Naive B cell (primary cell): ENCODE measurements around the gene TMC1. TPM values are rescaled to one million over a fixed set of nuclear protein-coding genes. Genes with fewer than 3 reads are reported as not detected.
A peak's percentile ranks its signal among the peaks of the same experiment; 100 is the strongest.
"Not testable (repeated sequence)": the region's sequence is repeated elsewhere in the genome, so short reads cannot be mapped to it uniquely, and the experiment has no call there.

Experiments used
- ATAC-seq, 2 donors: fragments of 150-1000 bp; cut with Tn5 transposase; 2 replicates each; pipeline ENCODE4 v1.10.0; 2021; ENCODE audit warnings: low read depth in 2 of 2, mild to moderate bottlenecking in 2 of 2, moderate library complexity in 2 of 2
- DNase-seq: peaks from one replicate; pipeline ENCODE4 v3.0.0; 2022
- H3K27ac Mint-ChIP-seq, 6 donors: one replicate each; pipeline ENCODE4 v1.8.0; 2020 to 2022; ENCODE audit warnings: mild to moderate bottlenecking in 6 of 6, mixed read lengths in 6 of 6, moderate library complexity in 5 of 6, inconsistent platforms in 2 of 6
- H3K27me3 Mint-ChIP-seq, 3 donors: one replicate each; pipeline ENCODE4 v1.8.0; 2021 to 2022; ENCODE audit warnings: mixed read lengths in 3 of 3, mild to moderate bottlenecking in 1 of 3
- H3K36me3 Mint-ChIP-seq, 2 donors: one replicate each; pipeline ENCODE4 v1.8.0; 2020 to 2022; ENCODE audit warnings: mixed read lengths in 2 of 2, inconsistent platforms in 1 of 2, mild to moderate bottlenecking in 1 of 2
- H3K4me1 Mint-ChIP-seq, 3 donors: one replicate each; pipeline ENCODE4 v1.8.0; 2020 to 2022; ENCODE audit warnings: mixed read lengths in 3 of 3, inconsistent platforms in 1 of 3, mild to moderate bottlenecking in 1 of 3, moderate library complexity in 1 of 3
- H3K4me3 Mint-ChIP-seq, 8 donors: one replicate each; pipeline ENCODE4 v1.8.0; 2020 to 2022; ENCODE audit warnings: mild to moderate bottlenecking in 8 of 8, mixed read lengths in 8 of 8, moderate library complexity in 8 of 8, inconsistent platforms in 2 of 8
- H3K9me3 Mint-ChIP-seq, 7 donors: one replicate each; pipeline ENCODE4 v1.8.0; 2020 to 2022; ENCODE audit warnings: mixed read lengths in 7 of 7, mild to moderate bottlenecking in 5 of 7, inconsistent platforms in 2 of 7, moderate library complexity in 1 of 7
- polyA plus RNA-seq, 6 donors: library from polyadenylated mRNA; unstranded; fragments of 300-500 nt; fragmentation: Illumina TruSeq; gene quantifications; one replicate each; pipeline ENCODE4 v1.2.3, GENCODE V29; 2021; ENCODE audit warnings: low read depth in 6 of 6

The TMC1 gene
- polyA plus RNA-seq: not detected

- not testable (repeated sequence) for H3K36me3 Mint-ChIP-seq, ATAC-seq, DNase-seq, H3K27ac Mint-ChIP-seq, H3K9me3 Mint-ChIP-seq, H3K27me3 Mint-ChIP-seq, H3K4me3 Mint-ChIP-seq, H3K4me1 Mint-ChIP-seq
Measured at GRCh38 chr9:72521416-72521815, at the start of gene TMC1. TMC1 (plus strand) TSS chr9:72521608; CDS start chr9:72648649, 127,041 bp downstream.

GRCh38 chr9:72473474-72474261 is 47.7 kb upstream of the TMC1 start:
- DNase-seq (no peak), ATAC-seq (peak in 1 of 2 donors; percentile 38)
- Mint-ChIP-seq H3K36me3 (no peaks in the 10 kb centered on the region), H3K27ac (no peak overlapping the region), H3K4me3 (no peak overlapping the region), H3K9me3 (no peaks in the 10 kb centered on the region), H3K4me1 (peaks cover 0 to 5% (median 0%) of the 10 kb centered on the region in 3 donors), H3K27me3 (peaks cover 0 to 8% (median 6%) of the 10 kb centered on the region in 3 donors)

GRCh38 chr9:72474676-72475075 is 46.7 kb upstream of the TMC1 start:
- Mint-ChIP-seq H3K27ac (no peak overlapping the region), H3K27me3 (peaks cover 0 to 15% (median 8%) of the 10 kb centered on the region in 3 donors), H3K4me1 (peaks cover 0 to 8% (median 5%) of the 10 kb centered on the region in 3 donors), H3K4me3 (no peak overlapping the region), H3K36me3 (no peaks in the 10 kb centered on the region), H3K9me3 (no peaks in the 10 kb centered on the region)
- no peak for ATAC-seq
- no peak for DNase-seq

- Mint-ChIP-seq H3K4me1 (peaks cover 0 to 8% (median 5%) of the 10 kb centered on the region in 3 donors), H3K36me3 (no peaks in the 10 kb centered on the region), H3K9me3 (no peaks in the 10 kb centered on the region), H3K27ac (no peak overlapping the region), H3K4me3 (no peak overlapping the region), H3K27me3 (peaks cover 0 to 15% (median 8%) of the 10 kb centered on the region in 3 donors)
- DNase-seq (no peak), ATAC-seq (no peak)
Measured at GRCh38 chr9:72476100-72476499, 45.3 kb upstream of the TMC1 start.

- Mint-ChIP-seq H3K27ac (no peak overlapping the region), H3K4me1 (peaks cover 0 to 8% (median 5%) of the 10 kb centered on the region in 3 donors), H3K9me3 (no peaks in the 10 kb centered on the region), H3K27me3 (peaks cover 0 to 12% (median 3%) of the 10 kb centered on the region in 3 donors), H3K36me3 (no peaks in the 10 kb centered on the region), H3K4me3 (no peak overlapping the region)
- DNase-seq (no peak), ATAC-seq (no peak)
Measured at GRCh38 chr9:72476617-72477437, 44.6 kb upstream of the TMC1 start.

- ATAC-seq (no peak), DNase-seq (no peak)
- Mint-ChIP-seq H3K27ac (peak overlapping the region in 1 of 6 donors; percentile 68), H3K36me3 (no peaks in the 10 kb centered on the region), H3K27me3 (peaks cover 0 to 15% (median 0%) of the 10 kb centered on the region in 3 donors), H3K9me3 (no peaks in the 10 kb centered on the region), H3K4me3 (no peak overlapping the region), H3K4me1 (peaks cover 0 to 8% (median 4%) of the 10 kb centered on the region in 3 donors)
Measured at GRCh38 chr9:72477930-72478518, 43.4 kb upstream of the TMC1 start.

- Mint-ChIP-seq H3K27me3 (peaks cover 0 to 15% (median 4%) of the 10 kb centered on the region in 3 donors), H3K27ac (peak overlapping the region in 1 of 6 donors; percentile 73), H3K36me3 (no peaks in the 10 kb centered on the region), H3K4me3 (no peak overlapping the region), H3K9me3 (no peaks in the 10 kb centered on the region), H3K4me1 (peaks cover 0 to 8% (median 0%) of the 10 kb centered on the region in 3 donors)
- ATAC-seq (no peak), DNase-seq (no peak)
Measured at GRCh38 chr9:72478966-72479365, 42.4 kb upstream of the TMC1 start.

GRCh38 chr9:72480261-72480660 is 41.1 kb upstream of the TMC1 start:
- not testable (repeated sequence) for H3K9me3 Mint-ChIP-seq, H3K27ac Mint-ChIP-seq, DNase-seq, ATAC-seq, H3K4me1 Mint-ChIP-seq, H3K36me3 Mint-ChIP-seq, H3K4me3 Mint-ChIP-seq
- peaks cover 0 to 15% (median 15%) of the 10 kb centered on the region in 3 donors for H3K27me3 Mint-ChIP-seq

GRCh38 chr9:72480921-72481320 is 40.5 kb upstream of the TMC1 start:
- peaks cover 0 to 8% (median 0%) of the 10 kb centered on the region in 3 donors for H3K4me1 Mint-ChIP-seq
- no peak for ATAC-seq
- no peak for DNase-seq
- H3K27me3 Mint-ChIP-seq: peaks cover 0 to 15% (median 15%) of the 10 kb centered on the region in 3 donors
- no peaks in the 10 kb centered on the region for H3K9me3 Mint-ChIP-seq
- no peak overlapping the region for H3K27ac Mint-ChIP-seq
- H3K36me3 Mint-ChIP-seq: no peaks in the 10 kb centered on the region
- no peak overlapping the region for H3K4me3 Mint-ChIP-seq

- H3K4me3 Mint-ChIP-seq: no peak overlapping the region
- no peaks in the 10 kb centered on the region for H3K36me3 Mint-ChIP-seq
- H3K9me3 Mint-ChIP-seq: no peaks in the 10 kb centered on the region
- H3K27ac Mint-ChIP-seq: no peak overlapping the region
- no peaks in the 10 kb centered on the region for H3K4me1 Mint-ChIP-seq
- ATAC-seq (no peak), DNase-seq (no peak)
- peaks cover 0 to 15% (median 6%) of the 10 kb centered on the region in 3 donors for H3K27me3 Mint-ChIP-seq
Measured at GRCh38 chr9:72485821-72486593, 35.4 kb upstream of the TMC1 start.

- Mint-ChIP-seq H3K27me3 (peaks cover 0 to 15% (median 6%) of the 10 kb centered on the region in 3 donors), H3K4me3 (no peak overlapping the region), H3K9me3 (no peaks in the 10 kb centered on the region), H3K36me3 (no peaks in the 10 kb centered on the region), H3K27ac (no peak overlapping the region), H3K4me1 (no peaks in the 10 kb centered on the region)
- no peak for DNase-seq
- no peak for ATAC-seq
Measured at GRCh38 chr9:72486594-72486955, 34.8 kb upstream of the TMC1 start.

- not testable (repeated sequence) for H3K27ac Mint-ChIP-seq, H3K4me1 Mint-ChIP-seq, H3K36me3 Mint-ChIP-seq, H3K9me3 Mint-ChIP-seq, ATAC-seq, DNase-seq, H3K4me3 Mint-ChIP-seq
- H3K27me3 Mint-ChIP-seq: peaks cover 0 to 18% (median 4%) of the 10 kb centered on the region in 3 donors
Measured at GRCh38 chr9:72487665-72488064, 33.7 kb upstream of the TMC1 start.

- Mint-ChIP-seq H3K9me3 (no peaks in the 10 kb centered on the region), H3K27ac (no peak overlapping the region), H3K4me3 (no peak overlapping the region)
Measured at GRCh38 chr9:72489986-72490385, 31.4 kb upstream of the TMC1 start.

More at GRCh38 chr9:72489986-72490385, 31.4 kb upstream of the TMC1 start:
- no peaks in the 10 kb centered on the region for H3K4me1 Mint-ChIP-seq
- no peak for ATAC-seq
- peaks cover 0 to 4% (median 0%) of the 10 kb centered on the region in 3 donors for H3K27me3 Mint-ChIP-seq
- H3K36me3 Mint-ChIP-seq: no peaks in the 10 kb centered on the region
- DNase-seq: no peak
